GM19455 (cell line): ENCODE results near the gene NEK7.
"Not testable (repeated sequence)": the region's sequence is repeated elsewhere in the genome, so short reads cannot be mapped to it uniquely, and the experiment has no call there.

Source experiments
- ATAC-seq: cut with Tn5 transposase; IDR thresholded peaks from one replicate; pipeline ENCODE4 v1.9.1; 2021; ENCODE audit not compliant: unreplicated experiment

Gene NEK7

GRCh38 chr1:198156745-198157240 is at the start of gene NEK7:
Gene NEK7 (plus strand): TSS chr1:198156998. CDS start chr1:198232581, 75,583 bp downstream.
- ATAC-seq = peak; percentile 52

GRCh38 chr1:198107091-198107501 is 49.7 kb upstream of the NEK7 start:
- no peak for ATAC-seq

- ATAC-seq = no peak
These were observed 48.0 kb upstream of the NEK7 start for GRCh38 chr1:198108636-198109370.

GRCh38 chr1:198109371-198109715 is 47.5 kb upstream of the NEK7 start:
- ATAC-seq = no peak

GRCh38 chr1:198113342-198113750 is 43.5 kb upstream of the NEK7 start:
- ATAC-seq = no peak

GRCh38 chr1:198116069-198116468 is 40.7 kb upstream of the NEK7 start:
- no peak for ATAC-seq

- no peak for ATAC-seq
These were observed 40.3 kb upstream of the NEK7 start for GRCh38 chr1:198116469-198116868.

- no peak for ATAC-seq
These were observed 39.5 kb upstream of the NEK7 start for GRCh38 chr1:198117267-198117666.

GRCh38 chr1:198118134-198118533 is 38.7 kb upstream of the NEK7 start:
- ATAC-seq = no peak

GRCh38 chr1:198119906-198120305 is 36.9 kb upstream of the NEK7 start:
- ATAC-seq = no peak

GRCh38 chr1:198121056-198121826 is 35.6 kb upstream of the NEK7 start:
- ATAC-seq = no peak

GRCh38 chr1:198122693-198123092 is 34.1 kb upstream of the NEK7 start:
- no peak for ATAC-seq

- no peak for ATAC-seq
These were observed 33.7 kb upstream of the NEK7 start for GRCh38 chr1:198123133-198123532.

- no peak for ATAC-seq
These were observed 32.1 kb upstream of the NEK7 start for GRCh38 chr1:198124673-198125072.

GRCh38 chr1:198125995-198126735 is 30.6 kb upstream of the NEK7 start:
- no peak for ATAC-seq

- no peak for ATAC-seq
These were observed 28.3 kb upstream of the NEK7 start for GRCh38 chr1:198128533-198128932.

- ATAC-seq = not testable (repeated sequence)
These were observed 26.7 kb upstream of the NEK7 start for GRCh38 chr1:198130053-198130452.

- ATAC-seq = peak; percentile 78
These were observed 24.6 kb upstream of the NEK7 start for GRCh38 chr1:198132060-198132781.

- ATAC-seq = no peak
These were observed 22.5 kb upstream of the NEK7 start for GRCh38 chr1:198134252-198134651.

GRCh38 chr1:198135366-198135765 is 21.4 kb upstream of the NEK7 start:
- ATAC-seq = no peak
